ENCODE measurements around the gene ZFHX3.
A peak's percentile ranks its signal among the peaks of the same experiment; 100 is the strongest.

The ZFHX3 gene

GRCh38 chr16:72911971-72912370, 136.0 kb downstream of the ZFHX3 start:
- peaks cover 22% of the 10 kb centered on the region for H3K4me1 Mint-ChIP-seq
- H3K27ac Mint-ChIP-seq = no peak overlapping the region
- H3K9me3 Mint-ChIP-seq = no peaks in the 10 kb centered on the region
- no peak for TF ChIP-seq CTCF (IDR thresholded peaks at IDR 0.05; ENCODE audit: unreplicated experiment in 3 of 3)
- H3K4me3 Mint-ChIP-seq = no peak overlapping the region
- peaks cover 3% of the 10 kb centered on the region for H3K36me3 Mint-ChIP-seq (ENCODE audit: low read depth)
- no peaks in the 10 kb centered on the region for H3K27me3 Mint-ChIP-seq (ENCODE audit: low read depth)

- no peak for TF ChIP-seq CTCF (IDR thresholded peaks at IDR 0.05; ENCODE audit: unreplicated experiment in 3 of 3)
- H3K4me1 Mint-ChIP-seq = peaks cover 22% of the 10 kb centered on the region
- H3K9me3 Mint-ChIP-seq = no peaks in the 10 kb centered on the region
- no peak overlapping the region for H3K4me3 Mint-ChIP-seq
- H3K36me3 Mint-ChIP-seq (ENCODE audit: low read depth) = peaks cover 3% of the 10 kb centered on the region
- no peaks in the 10 kb centered on the region for H3K27me3 Mint-ChIP-seq (ENCODE audit: low read depth)
- no peak overlapping the region for H3K27ac Mint-ChIP-seq
Measured at GRCh38 chr16:72910875-72911274, 137.1 kb downstream of the ZFHX3 start.

- TF ChIP-seq CTCF (IDR thresholded peaks at IDR 0.05; ENCODE audit: unreplicated experiment in 3 of 3) = no peak
- Mint-ChIP-seq H3K27me3 (ENCODE audit: low read depth) (no peaks in the 10 kb centered on the region), H3K4me1 (peaks cover 22% of the 10 kb centered on the region), H3K9me3 (no peaks in the 10 kb centered on the region), H3K36me3 (ENCODE audit: low read depth) (peaks cover 3% of the 10 kb centered on the region), H3K27ac (no peak overlapping the region), H3K4me3 (no peak overlapping the region)
Measured at GRCh38 chr16:72910381-72910780, 137.5 kb downstream of the ZFHX3 start.

GRCh38 chr16:72909196-72909595, 138.7 kb downstream of the ZFHX3 start:
- H3K27me3 Mint-ChIP-seq (ENCODE audit: low read depth) = no peaks in the 10 kb centered on the region
- H3K4me1 Mint-ChIP-seq = peaks cover 19% of the 10 kb centered on the region
- peaks cover 3% of the 10 kb centered on the region for H3K36me3 Mint-ChIP-seq (ENCODE audit: low read depth)
- H3K9me3 Mint-ChIP-seq = no peaks in the 10 kb centered on the region
- H3K27ac Mint-ChIP-seq = no peak overlapping the region
- no peak for TF ChIP-seq CTCF (IDR thresholded peaks at IDR 0.05; ENCODE audit: unreplicated experiment in 3 of 3)
- H3K4me3 Mint-ChIP-seq = no peak overlapping the region

- no peak overlapping the region for H3K27ac Mint-ChIP-seq
- H3K4me3 Mint-ChIP-seq = no peak overlapping the region
- TF ChIP-seq CTCF (IDR thresholded peaks at IDR 0.05; ENCODE audit: unreplicated experiment in 3 of 3) = no peak
- peaks cover 16% of the 10 kb centered on the region for H3K4me1 Mint-ChIP-seq
- H3K27me3 Mint-ChIP-seq (ENCODE audit: low read depth) = no peaks in the 10 kb centered on the region
- H3K36me3 Mint-ChIP-seq (ENCODE audit: low read depth) = peaks cover 3% of the 10 kb centered on the region
- H3K9me3 Mint-ChIP-seq = no peaks in the 10 kb centered on the region
Measured at GRCh38 chr16:72908362-72909167, 139.4 kb downstream of the ZFHX3 start.

GRCh38 chr16:72905581-72905980, 142.3 kb downstream of the ZFHX3 start:
- no peak for TF ChIP-seq CTCF (IDR thresholded peaks at IDR 0.05; ENCODE audit: unreplicated experiment in 3 of 3)
- H3K27me3 Mint-ChIP-seq (ENCODE audit: low read depth) = no peaks in the 10 kb centered on the region
- no peaks in the 10 kb centered on the region for H3K9me3 Mint-ChIP-seq
- H3K27ac Mint-ChIP-seq = peak overlapping the region in 1 of 3 experiments; percentile 18
- no peak overlapping the region for H3K4me3 Mint-ChIP-seq
- H3K36me3 Mint-ChIP-seq (ENCODE audit: low read depth) = peaks cover 7% of the 10 kb centered on the region
- peaks cover 18% of the 10 kb centered on the region for H3K4me1 Mint-ChIP-seq

Measured in nephron (organoid).